GM12875 (cell line): Measurements from ENCODE around the gene CBLN3.
"Not testable (repeated sequence)": the region's sequence is repeated elsewhere in the genome, so short reads cannot be mapped to it uniquely, and the experiment has no call there.

Experiments used
- H3K4me3 ChIP-seq: one replicate; pipeline ENCODE4 v1.5.1; 2011; ENCODE audit warnings: low read depth, low read length, control low read depth
- CTCF ChIP-seq: IDR thresholded peaks from 2 replicates; pipeline ENCODE4 v1.5.1; 2011; ENCODE audit warnings: low read depth, mild to moderate bottlenecking, control low read depth, inconsistent platforms, low read length, moderate library complexity, borderline replicate concordance; ENCODE audit not compliant: insufficient read depth

CBLN3 gene

GRCh38 chr14:24390701-24391468, 38.6 kb downstream of the CBLN3 start:
- no peak overlapping the region for H3K4me3 ChIP-seq
- no peak for TF ChIP-seq CTCF

DNA sequence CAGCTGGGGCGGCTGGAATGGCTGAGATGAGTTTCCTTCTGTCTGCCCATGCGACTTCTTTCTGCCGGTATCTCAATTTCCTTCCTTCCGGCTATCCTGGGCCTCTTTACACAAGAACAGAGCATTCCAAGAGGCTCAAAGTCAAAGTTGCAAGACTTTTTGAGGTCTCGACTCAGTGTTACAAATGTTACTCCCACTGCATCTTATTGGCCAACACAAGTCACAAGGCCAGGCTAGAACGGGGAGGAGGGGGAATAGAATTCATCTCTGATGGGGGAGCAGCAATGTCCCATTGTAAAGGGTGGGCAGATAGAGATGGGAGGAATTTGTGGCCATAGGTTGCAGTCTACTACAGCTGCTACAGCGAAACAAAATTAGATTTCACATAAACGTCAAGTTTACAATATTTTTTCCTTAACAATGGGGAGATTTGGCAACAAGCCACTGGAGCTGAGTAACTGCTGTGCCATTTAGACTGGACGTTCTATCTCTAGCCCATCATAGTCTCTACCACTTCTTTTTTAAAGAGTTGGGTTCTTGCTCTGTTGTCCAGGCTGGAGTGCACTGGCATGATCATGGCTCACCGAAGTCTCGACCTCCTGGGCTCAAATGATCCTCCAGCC, 40.1 kb downstream of the CBLN3 start:
- TF ChIP-seq CTCF = no peak
- H3K4me3 ChIP-seq = no peak overlapping the region

- no peak for TF ChIP-seq CTCF
- no peak overlapping the region for H3K4me3 ChIP-seq
Measured at GRCh38 chr14:24388474-24389179, 40.8 kb downstream of the CBLN3 start.

GRCh38 chr14:24387579-24387978, 41.9 kb downstream of the CBLN3 start:
- H3K4me3 ChIP-seq = not testable (repeated sequence)

DNA sequence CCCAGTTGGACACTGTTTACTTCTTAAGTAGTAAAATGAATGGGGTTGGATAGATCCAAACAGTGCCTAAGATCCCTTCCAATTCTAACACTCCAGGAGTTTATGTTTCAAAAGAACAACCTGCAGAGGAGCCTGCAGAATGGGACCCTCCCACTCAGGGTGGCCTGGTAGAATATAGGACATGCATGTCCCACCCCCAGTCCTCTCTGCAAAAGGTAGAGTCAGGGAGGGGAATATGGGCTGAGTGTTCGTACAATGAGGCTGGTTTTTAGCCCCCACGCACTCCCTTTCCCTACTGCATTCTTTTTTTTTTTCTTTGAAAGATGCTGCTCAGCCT, 42.5 kb downstream of the CBLN3 start:
- H3K4me3 ChIP-seq = no peak overlapping the region
- no peak for TF ChIP-seq CTCF

GRCh38 chr14:24385524-24385923, 43.9 kb downstream of the CBLN3 start:
- TF ChIP-seq CTCF = no peak
- H3K4me3 ChIP-seq = no peak overlapping the region

DNA sequence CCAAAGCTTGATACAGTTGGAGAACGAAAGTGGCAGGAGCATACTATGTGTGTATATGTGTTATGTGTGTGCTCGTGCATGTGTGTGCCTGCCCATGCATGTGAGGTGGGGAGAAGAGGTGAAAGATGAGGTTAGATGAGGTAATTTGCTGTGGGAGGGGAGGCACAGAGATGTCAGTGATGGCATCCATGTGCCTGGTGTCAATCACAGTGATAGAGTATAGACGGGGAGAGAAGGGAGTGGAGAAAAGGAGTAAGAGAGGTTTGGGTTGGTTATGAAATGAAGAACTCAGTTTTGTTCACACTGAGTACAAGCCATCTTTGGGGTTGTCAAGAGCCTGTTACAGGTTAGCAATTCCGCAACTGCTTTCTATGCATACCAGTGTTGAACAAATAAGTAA, 45.3 kb downstream of the CBLN3 start:
- TF ChIP-seq CTCF = no peak
- H3K4me3 ChIP-seq = no peak overlapping the region
